ENCODE results near the gene FXN.
"Not testable (repeated sequence)": the region's sequence is repeated elsewhere in the genome, so short reads cannot be mapped to it uniquely, and the experiment has no call there.

Gene FXN

DNA sequence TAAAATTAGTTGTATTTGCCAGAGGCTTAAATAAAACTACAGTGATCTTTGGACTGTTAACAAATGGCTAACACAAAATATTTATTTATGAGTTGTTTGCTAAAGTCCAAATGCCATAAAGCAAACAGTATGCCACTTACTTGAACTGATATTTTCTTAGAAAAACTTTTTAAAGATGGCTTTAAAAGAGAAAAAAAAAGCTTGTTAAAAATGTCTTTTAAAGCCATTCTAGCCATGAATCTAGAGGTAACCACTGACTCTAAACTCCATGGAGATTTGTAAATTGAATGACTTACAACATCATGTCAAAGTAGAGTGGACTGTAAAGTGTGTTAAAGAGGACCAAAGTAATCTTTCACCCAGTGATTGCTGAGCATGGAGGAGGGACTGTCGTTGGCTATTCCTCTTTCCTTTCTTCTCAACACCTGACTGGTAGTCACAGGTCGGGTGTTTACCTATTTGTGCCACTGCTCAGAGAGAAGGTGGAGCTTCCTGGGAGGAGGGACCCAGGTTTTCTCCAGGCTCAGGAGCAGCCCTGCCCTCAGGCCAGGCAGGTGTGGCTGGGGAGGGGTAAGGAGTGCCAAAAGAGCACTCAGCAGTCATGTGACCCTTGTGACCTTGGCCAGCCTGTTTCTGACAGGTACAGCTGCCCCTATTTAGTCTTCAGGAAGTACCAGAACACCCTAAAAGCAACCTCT, 69.4 kb downstream of the FXN start:
- DNase-seq: no peak

DNA sequence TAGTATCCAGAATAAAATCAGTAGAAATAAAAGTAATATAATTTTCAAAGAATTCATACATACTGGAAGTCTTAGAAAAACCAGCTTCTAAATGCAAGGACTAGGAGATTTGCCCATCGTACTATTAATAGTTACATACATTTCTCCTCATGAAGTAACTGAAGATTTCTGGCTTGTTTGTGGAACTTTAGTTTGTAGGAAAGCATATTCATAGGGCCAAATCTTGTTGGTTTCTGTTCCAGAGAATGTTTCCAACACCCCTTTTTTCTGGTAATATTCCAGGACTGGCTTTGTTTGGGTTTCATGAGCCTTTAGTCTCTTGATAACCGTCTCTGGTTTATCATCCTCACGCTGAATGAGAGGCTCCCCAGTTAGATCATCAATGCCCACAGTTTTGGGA, 72.2 kb downstream of the FXN start:
- DNase-seq: no peak

- not testable (repeated sequence) for DNase-seq
Observed at GRCh38 chr9:69108706-69109105, 73.2 kb downstream of the FXN start.

DNA sequence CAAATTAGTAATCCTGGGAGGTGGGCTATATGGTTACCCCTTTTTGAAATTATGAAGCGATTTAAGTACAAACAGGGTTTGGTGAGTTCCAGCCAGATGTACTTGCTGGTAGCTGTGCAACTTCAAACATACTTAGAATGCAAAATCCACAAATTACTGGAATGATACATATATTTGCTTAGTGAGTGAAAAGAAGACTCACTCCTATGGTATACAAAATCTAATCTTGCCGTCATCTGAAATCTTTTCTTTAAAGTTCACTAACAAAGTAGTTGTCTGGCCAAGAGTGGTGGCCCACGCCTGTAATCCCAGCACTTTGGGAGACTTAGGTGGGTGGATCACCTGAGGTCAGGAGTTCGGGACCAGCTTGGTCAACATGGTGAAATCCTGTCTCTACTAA, 73.6 kb downstream of the FXN start:
- no peak for DNase-seq

DNA sequence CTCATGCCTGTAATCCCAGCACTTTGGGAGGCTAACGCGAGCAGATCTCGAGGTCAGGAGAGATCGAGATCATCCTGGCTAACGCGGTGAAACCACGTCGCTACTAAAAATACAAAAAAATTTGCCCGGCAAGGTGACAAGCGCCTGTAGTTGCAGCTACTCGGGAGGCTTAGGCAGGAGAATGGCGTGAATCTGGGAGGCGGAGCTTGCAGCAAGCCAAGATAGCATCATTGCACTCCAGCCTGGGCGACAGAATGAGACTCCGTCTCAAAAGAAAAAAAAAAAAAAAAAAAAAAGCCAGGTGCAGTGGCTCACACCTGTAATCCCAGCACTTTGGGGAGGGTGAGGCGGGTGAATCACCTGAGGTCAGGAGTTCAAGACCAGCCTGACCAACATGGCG, 77.1 kb downstream of the FXN start:
- not testable (repeated sequence) for DNase-seq

DNA sequence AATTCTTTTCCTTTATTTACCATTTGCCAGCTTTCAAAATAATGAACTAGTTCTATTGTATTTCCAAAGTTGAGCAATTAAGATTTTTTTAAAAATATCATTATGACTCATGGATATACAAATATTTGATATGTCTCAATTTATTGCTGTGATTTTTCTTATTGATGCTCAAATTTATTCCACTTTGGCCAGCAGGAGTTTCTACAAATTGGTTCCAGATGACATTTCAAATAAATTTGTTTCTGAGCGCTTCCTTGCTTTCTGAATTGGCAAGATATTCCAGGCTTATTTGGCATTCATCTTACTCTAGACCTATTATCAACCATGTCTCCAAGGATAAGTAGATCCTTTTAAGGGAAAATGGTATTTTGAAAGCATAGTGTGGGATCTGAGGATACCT, 80.1 kb downstream of the FXN start:
- DNase-seq: no peak

GRCh38 chr9:69118656-69119055, 83.1 kb downstream of the FXN start:
- DNase-seq: no peak

GRCh38 chr9:69120380-69121154, 85.0 kb downstream of the FXN start:
- peak in 1 of 14 donors; percentile 33 for DNase-seq

DNA sequence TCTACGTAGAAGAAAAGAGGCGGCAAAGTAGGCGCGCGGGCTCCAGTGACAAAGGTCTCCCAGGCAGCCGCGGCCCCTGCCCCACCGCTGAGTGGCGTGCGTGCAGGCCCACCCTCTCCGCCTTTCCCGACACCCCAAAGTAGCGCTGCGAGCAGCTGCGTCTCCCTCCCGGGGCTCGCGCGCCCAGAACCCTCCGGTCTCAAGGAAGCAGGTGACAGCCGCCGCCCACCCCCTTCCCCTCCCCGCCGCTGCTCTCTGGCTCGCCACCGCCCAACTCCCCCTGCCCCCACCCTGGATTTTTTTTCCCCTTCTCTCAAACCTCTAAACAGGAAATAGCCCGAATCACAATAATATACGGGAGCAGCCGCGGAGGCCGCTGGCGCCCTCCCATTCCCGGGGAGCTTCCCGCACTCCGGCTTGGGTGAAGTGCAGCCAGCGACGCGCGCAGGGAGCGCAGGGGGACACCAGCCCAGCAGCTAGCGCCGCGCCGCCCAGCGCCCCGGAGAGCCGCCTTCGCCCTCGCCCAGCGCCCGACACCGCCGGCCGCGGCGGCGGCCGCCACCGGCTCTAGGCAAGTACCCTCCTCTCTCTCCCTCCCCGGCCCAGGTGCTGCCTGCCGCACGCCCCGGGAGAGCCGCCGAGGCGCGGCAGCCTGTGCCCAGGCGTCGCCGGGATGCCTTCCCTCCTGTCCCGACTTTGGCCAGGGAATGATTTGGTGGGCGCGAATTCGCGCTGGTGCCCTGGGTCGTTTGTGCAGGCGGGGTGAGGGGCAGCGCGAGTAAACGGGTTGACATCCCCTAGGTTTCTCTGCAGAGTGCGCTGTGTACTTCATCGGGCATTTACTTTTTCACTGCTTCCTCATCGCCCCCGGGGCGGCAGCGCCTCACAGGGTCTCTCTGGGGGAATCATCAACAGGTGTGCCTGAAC, 85.9 kb downstream of the FXN start:
- DNase-seq: peak in 12 of 14 donors; percentile 41 to 81 (median 62)

GRCh38 chr9:69122082-69122548, 86.6 kb downstream of the FXN start:
- DNase-seq: peak in 11 of 14 donors; percentile 41 to 81 (median 64)

GRCh38 chr9:69122549-69123141, 87.1 kb downstream of the FXN start:
- DNase-seq: no peak

DNA sequence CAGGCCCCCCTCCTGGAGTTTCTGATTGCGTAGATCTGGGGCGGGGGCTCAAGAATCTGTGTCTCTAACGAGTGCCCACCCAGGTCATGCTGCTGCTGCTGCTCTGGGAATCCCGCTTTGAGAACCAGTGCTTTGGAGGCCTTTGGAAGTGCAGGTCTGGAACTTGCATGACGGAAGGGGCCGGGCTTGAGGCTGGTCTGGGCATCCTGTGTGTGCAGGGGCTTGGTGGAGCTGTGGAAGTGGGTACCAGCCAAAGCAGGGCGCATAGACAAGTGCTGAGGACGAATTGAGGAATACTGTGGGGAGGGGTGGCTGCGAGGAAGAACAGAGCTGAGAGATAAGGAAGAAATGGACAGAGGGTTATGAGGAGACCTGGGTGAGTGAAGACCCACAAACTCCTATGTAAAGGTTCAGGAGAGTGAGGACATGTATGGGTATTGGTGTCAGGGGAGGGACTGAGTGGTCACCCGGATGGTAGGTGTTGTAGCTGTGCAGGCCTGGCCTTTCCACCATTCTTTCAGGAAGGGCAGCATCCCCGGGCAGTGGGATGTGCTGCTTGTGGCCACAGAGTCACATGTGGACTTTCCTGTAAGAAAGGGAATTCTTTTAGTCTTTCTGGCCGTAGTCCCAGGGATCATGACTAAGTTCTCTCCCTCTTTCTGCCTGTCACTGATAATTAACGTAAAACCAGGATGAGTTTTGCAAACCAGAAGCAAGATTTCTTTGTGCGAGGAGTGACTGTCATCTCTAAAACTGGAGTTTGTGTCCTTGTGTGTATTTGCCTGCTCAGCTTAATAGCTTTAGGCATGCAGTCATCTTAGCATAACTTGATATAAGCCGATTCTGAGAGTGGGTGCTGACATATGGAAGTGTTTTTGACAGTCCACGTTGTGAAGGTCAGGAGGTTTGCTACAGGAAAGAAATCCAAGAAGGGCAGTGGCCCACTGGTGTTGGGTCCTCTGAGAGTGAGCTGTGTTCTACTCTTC, 95.2 kb downstream of the FXN start:
- peak in 2 of 14 donors; percentile 6 to 16 for DNase-seq

GRCh38 chr9:69131682-69132081, 96.1 kb downstream of the FXN start:
- no peak for DNase-seq

GRCh38 chr9:69132361-69132760, 96.8 kb downstream of the FXN start:
- DNase-seq: no peak

GRCh38 chr9:69134412-69134811, 98.9 kb downstream of the FXN start:
- DNase-seq: no peak

DNA sequence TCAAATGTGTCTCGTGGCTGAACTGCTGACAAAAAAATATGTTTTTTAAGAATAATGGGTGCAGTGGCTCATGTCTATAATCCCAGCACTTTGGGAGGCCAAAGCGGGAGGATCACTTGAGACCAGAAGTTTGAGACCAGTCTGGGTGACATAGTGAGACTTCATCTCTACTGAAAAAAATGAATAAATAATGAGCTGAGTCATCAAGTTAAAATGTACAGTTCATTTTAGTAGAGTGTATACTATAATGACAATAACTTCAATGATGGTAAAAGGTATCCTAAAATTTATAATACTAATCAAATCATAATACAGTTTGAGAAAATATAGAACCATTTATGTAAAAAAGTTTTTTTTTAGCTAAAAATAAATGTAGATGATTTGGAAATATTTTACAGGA, 100.6 kb downstream of the FXN start:
- no peak for DNase-seq

GRCh38 chr9:69136779-69137178, 101.2 kb downstream of the FXN start:
- DNase-seq: no peak

DNA sequence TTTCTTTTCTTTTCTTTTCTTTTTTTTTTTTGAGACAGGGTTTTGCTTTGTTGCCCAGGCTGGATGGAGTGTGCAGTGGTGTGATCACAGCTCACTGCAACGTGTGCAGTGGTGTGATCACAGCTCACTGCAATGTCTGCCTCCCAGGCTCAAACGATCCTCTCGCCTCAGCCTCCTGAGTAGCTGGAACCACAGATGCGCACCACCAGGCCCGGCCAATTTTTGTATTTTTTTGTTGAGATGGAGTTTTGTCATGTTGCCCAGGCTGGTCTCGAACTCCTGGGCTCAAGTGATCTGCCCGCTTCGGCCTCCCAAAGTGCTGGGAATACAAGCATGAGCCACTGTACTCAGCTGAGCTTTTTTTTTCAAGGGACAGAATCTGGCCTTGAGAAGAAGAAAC, 101.8 kb downstream of the FXN start:
- no peak for DNase-seq

DNA sequence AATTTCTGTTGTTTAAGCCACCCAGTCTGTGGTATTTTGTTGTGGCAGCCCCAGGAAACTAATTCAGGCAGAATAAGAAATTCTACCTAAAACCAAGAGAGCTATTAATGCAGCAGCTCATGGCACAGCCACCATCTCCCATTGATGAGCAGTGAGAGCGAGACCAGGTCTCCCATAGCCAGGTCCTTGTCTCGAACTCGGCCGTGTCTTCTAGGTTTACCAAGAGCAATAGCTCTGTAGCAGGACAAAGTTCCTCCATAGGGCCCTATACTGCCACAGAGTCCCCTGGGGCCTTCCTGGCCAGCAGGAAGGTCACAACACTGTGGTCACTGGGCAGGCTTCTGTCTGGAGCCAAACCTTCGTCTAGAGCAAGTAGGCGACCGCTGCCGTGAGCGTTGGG, 104.0 kb downstream of the FXN start:
- DNase-seq: no peak

- no peak for DNase-seq
Observed at GRCh38 chr9:69140123-69140735, 104.7 kb downstream of the FXN start.

DNA sequence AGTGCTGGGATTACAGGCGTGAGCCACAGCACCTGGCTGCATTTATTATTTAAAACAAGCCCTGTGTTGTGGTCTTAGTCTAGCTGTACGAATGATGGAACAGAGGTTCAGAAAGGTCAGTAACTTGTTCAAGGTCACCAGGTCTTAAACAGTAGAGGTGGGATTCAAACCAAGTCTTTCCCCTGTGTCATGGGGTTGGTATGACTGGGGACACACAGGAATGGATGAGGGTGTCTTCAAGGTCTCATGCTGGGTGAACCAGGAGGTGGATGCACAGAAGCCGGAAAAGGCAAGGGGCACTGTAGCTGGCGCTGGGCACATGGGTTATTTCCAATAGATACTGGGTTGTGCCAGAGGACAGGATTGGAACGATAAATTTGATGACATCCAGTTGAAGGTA, 106.3 kb downstream of the FXN start:
- DNase-seq: no peak
